DOHH2 (cell line): Measurements from ENCODE around the gene TRRAP.

ENCODE experiments used
- H3F3A ChIP-seq: fragments of 200-600 bp; sonication (generic), shearing (Covaris generic); 2 replicates; pipeline ENCODE4 v1.6.0; 2016; ENCODE audit warnings: antibody characterized with exemption, mild to moderate bottlenecking; ENCODE audit not compliant: control insufficient read depth, insufficient read depth
- H3K27ac ChIP-seq: fragments of 200-600 bp; sonication (generic); 2 replicates; pipeline ENCODE4 v1.5.1; 2014; ENCODE audit warnings: low read depth, mild to moderate bottlenecking, low read length, moderate library complexity
- H3K27me3 ChIP-seq: fragments of 200-600 bp; sonication (generic); 2 replicates; pipeline ENCODE4 v1.6.1; 2014; ENCODE audit warnings: mild to moderate bottlenecking, low read length, mixed read lengths; ENCODE audit not compliant: control insufficient read depth
- H3K36me3 ChIP-seq: fragments of 200-600 bp; sonication (generic); 2 replicates; pipeline ENCODE4 v1.6.1; 2014; ENCODE audit warnings: mild to moderate bottlenecking, low read length, moderate library complexity, mixed read lengths; ENCODE audit not compliant: control insufficient read depth
- H3K4me1 ChIP-seq: fragments of 200-600 bp; sonication (generic); 2 replicates; pipeline ENCODE4 v1.6.1; 2014; ENCODE audit warnings: mild to moderate bottlenecking, low read length, mixed read lengths; ENCODE audit not compliant: control insufficient read depth
- H3K4me2 ChIP-seq: fragments of 200-600 bp; sonication (generic); 2 replicates; pipeline ENCODE4 v1.6.0; 2014; ENCODE audit warnings: mild to moderate bottlenecking, low read length, moderate library complexity
- H3K4me3 ChIP-seq: fragments of 200-600 bp; sonication (generic); 2 replicates; pipeline ENCODE4 v1.5.1; 2014; ENCODE audit warnings: mild to moderate bottlenecking, low read length, mixed read lengths
- H3K79me2 ChIP-seq: fragments of 200-600 bp; sonication (generic); 2 replicates; pipeline ENCODE4 v1.6.1; 2014; ENCODE audit warnings: mild to moderate bottlenecking, low read length, mixed read lengths; ENCODE audit not compliant: control insufficient read depth
- H3K9me2 ChIP-seq: fragments of 200-600 bp; sonication (generic); replicated peaks from 2 replicates; pipeline ENCODE4 v1.6.1; 2014; ENCODE audit warnings: mild to moderate bottlenecking, low read length, mixed read lengths; ENCODE audit not compliant: control insufficient read depth
- H3K9me3 ChIP-seq: fragments of 200-600 bp; sonication (generic); 2 replicates; pipeline ENCODE4 v1.6.1; 2014; ENCODE audit warnings: antibody characterized with exemption, low read length, mixed read lengths; ENCODE audit not compliant: control insufficient read depth, insufficient read depth
- H4K20me1 ChIP-seq: fragments of 200-600 bp; sonication (generic); 2 replicates; pipeline ENCODE4 v1.6.0; 2014; ENCODE audit warnings: low read depth, mild to moderate bottlenecking, antibody characterized with exemption, low read length, moderate library complexity; ENCODE audit not compliant: control insufficient read depth, insufficient read depth
- EZH2phosphoT487 ChIP-seq: fragments of 200-600 bp; sonication (generic); IDR thresholded peaks from 2 replicates; pipeline ENCODE4 v1.6.1; 2017; ENCODE audit warnings: borderline replicate concordance, mild to moderate bottlenecking, antibody characterized with exemption, low read length, moderate library complexity, mixed read lengths
- TF ChIP-seq, protein P1 (sequence below): fragments of 200-600 bp; sonication (generic); IDR thresholded peaks from one replicate; pipeline ENCODE4 v1.5.1; 2014; ENCODE audit warnings: antibody characterized with exemption, mild to moderate bottlenecking, low read depth, low read length; ENCODE audit not compliant: poor library complexity, severe bottlenecking

The TRRAP gene

DNA sequence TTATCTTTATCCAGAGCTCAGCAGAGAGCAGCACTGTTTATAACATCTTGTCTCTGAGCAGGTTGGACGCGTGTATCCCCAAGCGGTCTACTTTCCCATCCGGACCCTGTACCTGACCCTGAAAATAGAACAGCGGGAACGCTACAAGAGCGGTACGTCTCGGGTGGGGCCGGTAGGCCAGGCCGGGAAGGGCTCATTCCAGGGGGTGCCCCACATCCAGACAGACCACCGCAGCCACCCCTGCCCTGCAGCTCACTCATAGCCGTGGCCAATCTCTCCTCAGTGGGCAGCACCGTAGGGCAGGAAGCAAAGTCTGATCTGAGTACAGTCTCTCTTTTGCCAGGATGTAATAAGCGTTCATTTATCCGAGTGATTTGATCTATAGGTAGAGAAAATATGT, 113.7 kb downstream of the TRRAP start:
- TF ChIP-seq, protein P1, sequence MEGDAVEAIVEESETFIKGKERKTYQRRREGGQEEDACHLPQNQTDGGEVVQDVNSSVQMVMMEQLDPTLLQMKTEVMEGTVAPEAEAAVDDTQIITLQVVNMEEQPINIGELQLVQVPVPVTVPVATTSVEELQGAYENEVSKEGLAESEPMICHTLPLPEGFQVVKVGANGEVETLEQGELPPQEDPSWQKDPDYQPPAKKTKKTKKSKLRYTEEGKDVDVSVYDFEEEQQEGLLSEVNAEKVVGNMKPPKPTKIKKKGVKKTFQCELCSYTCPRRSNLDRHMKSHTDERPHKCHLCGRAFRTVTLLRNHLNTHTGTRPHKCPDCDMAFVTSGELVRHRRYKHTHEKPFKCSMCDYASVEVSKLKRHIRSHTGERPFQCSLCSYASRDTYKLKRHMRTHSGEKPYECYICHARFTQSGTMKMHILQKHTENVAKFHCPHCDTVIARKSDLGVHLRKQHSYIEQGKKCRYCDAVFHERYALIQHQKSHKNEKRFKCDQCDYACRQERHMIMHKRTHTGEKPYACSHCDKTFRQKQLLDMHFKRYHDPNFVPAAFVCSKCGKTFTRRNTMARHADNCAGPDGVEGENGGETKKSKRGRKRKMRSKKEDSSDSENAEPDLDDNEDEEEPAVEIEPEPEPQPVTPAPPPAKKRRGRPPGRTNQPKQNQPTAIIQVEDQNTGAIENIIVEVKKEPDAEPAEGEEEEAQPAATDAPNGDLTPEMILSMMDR = no peak
- TF ChIP-seq EZH2phosphoT487 = no peak
- Histone ChIP-seq H3K27ac (no peak overlapping the region), H3K79me2 (no peaks in the 10 kb centered on the region), H4K20me1 (no peaks in the 10 kb centered on the region; the same call in 1 of the 2 replicates), H3K4me3 (no peak overlapping the region), H3F3A (no peaks in the 10 kb centered on the region), H3K9me2 (no peaks in the 10 kb centered on the region), H3K4me1 (no peaks in the 10 kb centered on the region), H3K9me3 (no peaks in the 10 kb centered on the region), H3K27me3 (no peaks in the 10 kb centered on the region), H3K4me2 (no peak overlapping the region), H3K36me3 (peaks cover 94% of the 10 kb centered on the region)

DNA sequence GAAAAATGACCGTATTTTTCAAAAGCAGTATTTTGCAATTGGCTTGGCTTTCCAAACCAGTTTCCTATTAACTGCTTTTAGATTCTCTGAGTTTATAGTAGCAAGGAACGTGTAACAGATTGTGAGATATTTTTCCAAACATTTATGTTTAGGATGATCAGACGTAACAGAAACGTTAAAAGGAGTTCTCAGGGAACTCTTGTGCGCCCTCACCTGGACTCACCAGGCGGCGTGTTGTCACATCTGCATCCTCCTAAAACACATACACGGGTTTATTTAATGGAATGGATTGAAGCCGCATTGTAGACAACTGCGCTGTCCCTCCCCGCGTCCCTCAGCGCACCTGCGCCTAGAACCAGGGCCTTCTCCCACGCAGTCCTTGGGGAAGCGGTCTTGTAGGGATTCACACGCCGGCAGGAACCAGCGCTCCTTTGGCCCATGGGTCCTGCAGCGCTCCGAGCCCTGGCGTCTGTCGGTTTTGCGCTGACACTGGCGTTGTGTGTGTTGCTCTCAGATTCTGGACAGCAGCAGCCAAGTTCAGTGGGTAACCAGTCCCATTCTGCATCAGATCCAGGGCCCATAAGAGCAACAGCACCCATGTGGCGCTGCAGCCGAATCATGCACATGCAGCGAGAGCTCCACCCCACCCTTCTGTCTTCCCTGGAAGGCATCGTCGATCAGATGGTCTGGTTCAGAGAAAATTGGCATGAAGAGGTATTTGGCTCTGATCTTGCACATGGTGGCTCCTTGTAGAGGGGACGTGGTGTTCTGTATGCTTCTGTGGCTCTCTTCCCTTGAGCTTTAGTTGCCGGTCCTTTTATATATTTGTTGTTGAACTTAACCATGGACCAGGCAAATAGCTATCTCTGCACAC, 114.9 kb downstream of the TRRAP start:
- TF ChIP-seq EZH2phosphoT487 = no peak
- TF ChIP-seq, protein P1 = peak; percentile 53
- H3K4me3 ChIP-seq = no peak overlapping the region
- no peaks in the 10 kb centered on the region for H3F3A ChIP-seq
- H3K36me3 ChIP-seq = peaks cover 84% of the 10 kb centered on the region
- H3K4me2 ChIP-seq = no peak overlapping the region
- H3K27ac ChIP-seq = no peak overlapping the region
- H3K9me3 ChIP-seq = no peaks in the 10 kb centered on the region
- H3K79me2 ChIP-seq = no peaks in the 10 kb centered on the region
- no peaks in the 10 kb centered on the region for H3K27me3 ChIP-seq
- H3K9me2 ChIP-seq = no peaks in the 10 kb centered on the region
- no peaks in the 10 kb centered on the region; the same call in 1 of the 2 replicates for H4K20me1 ChIP-seq
- H3K4me1 ChIP-seq = no peaks in the 10 kb centered on the region

- Histone ChIP-seq H3K27ac (no peak overlapping the region), H3K4me2 (no peak overlapping the region), H3K4me3 (no peak overlapping the region), H3K4me1 (no peaks in the 10 kb centered on the region), H3K9me3 (no peaks in the 10 kb centered on the region), H3F3A (no peaks in the 10 kb centered on the region), H3K9me2 (no peaks in the 10 kb centered on the region), H3K79me2 (no peaks in the 10 kb centered on the region), H3K27me3 (no peaks in the 10 kb centered on the region), H3K36me3 (peaks cover 84% of the 10 kb centered on the region), H4K20me1 (no peaks in the 10 kb centered on the region; the same call in 1 of the 2 replicates)
- TF ChIP-seq, protein P1 = no peak
- TF ChIP-seq EZH2phosphoT487 = no peak
Observed at GRCh38 chr7:98994046-98994944, 116.0 kb downstream of the TRRAP start.
